ENCODE results near the gene IGHMBP2. TPM values are rescaled to one million over a fixed set of nuclear protein-coding genes. Genes with fewer than 3 reads are reported as not detected.
"Not testable (repeated sequence)": the region's sequence is repeated elsewhere in the genome, so short reads cannot be mapped to it uniquely, and the experiment has no call there.

IGHMBP2 gene
- total and polyA plus RNA-seq, 9 of the 15 experiments (the other 6 are each of a cell fraction or from before 2014, with no cell fraction given): 1.6 to 24.8 (median 14.5) TPM

- Histone ChIP-seq H3K9me1 (ENCODE audit: control insufficient read depth, insufficient read depth, low read length) (no peaks in the 10 kb centered on the region), H3K27ac (ENCODE audit: extremely low read depth, low read depth, low read length) (no peak overlapping the region), H3K4me2 (ENCODE audit: insufficient read depth, low read length) (no peak overlapping the region), H4K20me1 (replicated peaks; ENCODE audit: control insufficient read depth, insufficient read depth, low read length) (no peaks in the 10 kb centered on the region), H2AFZ (ENCODE audit: low read depth, low read length) (no peak overlapping the region), H3K9me3 (replicated peaks; ENCODE audit: control insufficient read depth, insufficient read depth, low read depth, low read length) (no peaks in the 10 kb centered on the region), H3K9ac (ENCODE audit: insufficient read depth in 1 of 2, low read depth in 2 of 2, low read length in 2 of 2) (no peak overlapping the region), H3K4me3 (no peak overlapping the region), H3K36me3 (ENCODE audit: control insufficient read depth, insufficient read depth, low read length) (no peaks in the 10 kb centered on the region), H3K79me2 (ENCODE audit: control insufficient read depth, insufficient read depth, low read length) (no peaks in the 10 kb centered on the region), H3K27me3 (ENCODE audit: control insufficient read depth in 2 of 2, insufficient read depth in 2 of 2, low read length in 2 of 2) (no peaks in the 10 kb centered on the region), H3K4me1 (replicated peaks in 1 of 2; ENCODE audit: control insufficient read depth in 2 of 2, insufficient read depth in 2 of 2, low read length in 2 of 2) (no peaks in the 10 kb centered on the region; a peak in 2 of 5 replicates)
- ChIA-PET CTCF (ENCODE audit: low intra/inter-chr PET ratio) (no interaction called here), POLR2A (interaction anchor here (0.6 kb wide), 1 partner anchor 1225 kb away, joined by 3 read pairs; no protein-coding TSS in a partner anchor)
- no peak for ATAC-seq
- no TSS peak for BruUV-seq (replicated peaks)
- 83% methylated on average over 13 of the region's 13 CpGs for WGBS (ENCODE audit: insufficient coverage, low coverage, missing lambda C conversion rate)
- in situ Hi-C loops (cut with MboI) (no loop called here), intact Hi-C loops (cut with micrococcal nuclease) (no loop called here)
- FAIRE-seq: no peak
- TF ChIP-seq CC2D1A (IDR thresholded peaks at IDR 0.05) (no peak), MGA (IDR thresholded peaks at IDR 0.05) (no peak), MAFG (tag; conservative IDR thresholded peaks at IDR 0.05) (no peak), XRCC4 (IDR thresholded peaks at IDR 0.05; ENCODE audit: extremely low read depth, insufficient read depth, insufficient read length) (no peak), PTRF (tag; IDR thresholded peaks at IDR 0.05) (no peak), MAFF (IDR thresholded peaks at IDR 0.05; ENCODE audit: low read length) (no peak)
- DNase-seq (ENCODE audit: extremely low read depth in 1 of 4, low spot score in 3 of 4): no peak
These were observed 21.3 kb upstream of the IGHMBP2 start for GRCh38 chr11:68882391-68882790.

- H3K4me2 ChIP-seq (ENCODE audit: insufficient read depth, low read length); H4K20me1 ChIP-seq (replicated peaks; ENCODE audit: control insufficient read depth, insufficient read depth, low read length); ATAC-seq; POLR2A ChIA-PET; BruUV-seq (replicated peaks); intact Hi-C loops (cut with micrococcal nuclease); H3K4me3 ChIP-seq; H3K9me1 ChIP-seq (ENCODE audit: control insufficient read depth, insufficient read depth, low read length); H3K27me3 ChIP-seq (ENCODE audit: control insufficient read depth in 2 of 2, insufficient read depth in 2 of 2, low read length in 2 of 2); H2AFZ ChIP-seq (ENCODE audit: low read depth, low read length); H3K9me3 ChIP-seq (replicated peaks; ENCODE audit: control insufficient read depth, insufficient read depth, low read depth, low read length); H3K36me3 ChIP-seq (ENCODE audit: control insufficient read depth, insufficient read depth, low read length); in situ Hi-C loops (cut with MboI); H3K9ac ChIP-seq (ENCODE audit: insufficient read depth in 1 of 2, low read depth in 2 of 2, low read length in 2 of 2); H3K27ac ChIP-seq (ENCODE audit: extremely low read depth, low read depth, low read length); FAIRE-seq; DNase-seq (ENCODE audit: extremely low read depth in 1 of 4, low spot score in 3 of 4); H3K79me2 ChIP-seq (ENCODE audit: control insufficient read depth, insufficient read depth, low read length); H3K4me1 ChIP-seq (replicated peaks in 1 of 2; ENCODE audit: control insufficient read depth in 2 of 2, insufficient read depth in 2 of 2, low read length in 2 of 2): not testable (repeated sequence)
- CTCF ChIA-PET (ENCODE audit: low intra/inter-chr PET ratio): interaction anchor here (0.7 kb wide), 1 partner anchor 799 kb away, joined by 7 read pairs; no protein-coding TSS in a partner anchor
- WGBS (ENCODE audit: insufficient coverage, low coverage, missing lambda C conversion rate): 86% methylated on average over 11 of the region's 15 CpGs
These were observed 18.9 kb upstream of the IGHMBP2 start for GRCh38 chr11:68884827-68885226.
